SK-N-SH (cell line): Measurements from ENCODE around the gene ZNF578. TPM values are rescaled to one million over a fixed set of nuclear protein-coding genes. Genes with fewer than 3 reads are reported as not detected.
A peak's percentile ranks its signal among the peaks of the same experiment; 100 is the strongest.

Source experiments
- CTCF ChIA-PET: fragments of 300-600, 350-600 bp; formaldehyde crosslinking; extraction: SDS; loops from one replicate; lab custom pipeline; 2021; lab: Yijun Ruan, JAX
- POLR2A ChIA-PET: fragments of 350-600 bp; sonication (Branson Sonifier 250); formaldehyde crosslinking; extraction: SDS; loops from one replicate; lab custom pipeline; 2020; ENCODE audit warnings: antibody characterized with exemption, inconsistent platforms; lab: Yijun Ruan, JAX
- DNase-seq: peaks from one replicate; pipeline ENCODE4 v3.0.0; 2012
- H2AFZ ChIP-seq: fragments of 200-600 bp; sonication (generic); 2 replicates; pipeline ENCODE4 v1.8.1; 2016; ENCODE audit warnings: antibody characterized with exemption, mild to moderate bottlenecking, low read depth
- H3F3A ChIP-seq: fragments of 200-600 bp; sonication (generic); replicated peaks from 2 replicates; pipeline ENCODE3; 2016; ENCODE audit warnings: antibody characterized with exemption, mild to moderate bottlenecking; ENCODE audit not compliant: insufficient read depth
- H3K27ac ChIP-seq, 2 experiments: fragments of 200-500 bp in 1 of 2; fragments of 200-600 bp in 1 of 2; sonication (Bioruptor generic) in 1 of 2; sonication (generic), shearing (Covaris generic) in 1 of 2; 2 replicates each; pipeline versions ENCODE4 v1.5.1 to v1.6.1; 2014 to 2016; ENCODE audit warnings: low read depth in 2 of 2, inconsistent platforms in 1 of 2, low read length in 1 of 2, mild to moderate bottlenecking in 1 of 2, mixed read lengths in 1 of 2
- H3K27me3 ChIP-seq: fragments of 200-600 bp; sonication (generic), shearing (Covaris generic); 2 replicates; pipeline ENCODE4 v1.6.1; 2016; ENCODE audit warnings: mixed run types; ENCODE audit not compliant: insufficient read depth
- H3K36me3 ChIP-seq, 2 experiments: fragments of 200-500 bp in 1 of 2; fragments of 200-600 bp in 1 of 2; sonication (Bioruptor generic) in 1 of 2; sonication (generic) in 1 of 2; replicated peaks in 1 of 2; 2 replicates each; pipeline versions ENCODE3 to v1.5.1; 2014 to 2016; ENCODE audit warnings: low read length in 1 of 2, mild to moderate bottlenecking in 1 of 2; ENCODE audit not compliant: insufficient read depth in 2 of 2, control insufficient read depth in 1 of 2
- H3K4me1 ChIP-seq, 2 experiments: fragments of 200-500 bp in 1 of 2; fragments of 200-600 bp in 1 of 2; sonication (Bioruptor generic) in 1 of 2; sonication (generic), shearing (Covaris generic) in 1 of 2; 2 replicates each; pipeline versions ENCODE4 v1.5.1 to v1.6.1; 2014 to 2016; ENCODE audit warnings: low read depth in 1 of 2, low read length in 1 of 2, mixed run types in 1 of 2; ENCODE audit not compliant: insufficient read depth in 2 of 2, control insufficient read depth in 1 of 2
- H3K4me2 ChIP-seq: fragments of 200-600 bp; sonication (generic), shearing (Covaris generic); 2 replicates; pipeline ENCODE4 v1.6.1; 2017; ENCODE audit warnings: mixed run types
- H3K4me3 ChIP-seq, 2 experiments: fragments of 200-500 bp in 1 of 2; fragments of 200-600 bp in 1 of 2; sonication (Bioruptor generic) in 1 of 2; sonication (generic), shearing (Covaris generic) in 1 of 2; 2 replicates each; pipeline versions ENCODE4 v1.5.1 to v1.8.1; 2014 to 2016; ENCODE audit warnings: low read depth in 2 of 2, inconsistent platforms in 1 of 2, low read length in 1 of 2, mild to moderate bottlenecking in 1 of 2, mixed read lengths in 1 of 2, moderate library complexity in 1 of 2
- H3K79me2 ChIP-seq: fragments of 200-600 bp; sonication (generic); 2 replicates; pipeline ENCODE4 v1.8.1; 2017; ENCODE audit warnings: mild to moderate bottlenecking; ENCODE audit not compliant: insufficient read depth
- H3K9ac ChIP-seq: fragments of 200-600 bp; sonication (generic); 2 replicates; pipeline ENCODE4 v1.6.1; 2017; ENCODE audit warnings: mixed run types
- H3K9me2 ChIP-seq: fragments of 200-600 bp; sonication (generic); 2 replicates; pipeline ENCODE4 v1.6.1; 2017; ENCODE audit warnings: mixed run types
- H3K9me3 ChIP-seq: fragments of 200-600 bp; sonication (generic); 2 replicates; pipeline ENCODE4 v1.6.1; 2017; ENCODE audit warnings: mixed run types, mild to moderate bottlenecking, moderate library complexity
- H4K20me1 ChIP-seq: fragments of 200-600 bp; sonication (generic); 2 replicates; pipeline ENCODE4 v1.6.1; 2017; ENCODE audit warnings: mild to moderate bottlenecking, mixed run types; ENCODE audit not compliant: insufficient read depth
- ELF1 ChIP-seq: IDR thresholded peaks from 2 replicates; pipeline ENCODE4 v1.4.0; 2012
- EP300 ChIP-seq, 2 experiments: IDR thresholded peaks; 2 replicates each; pipeline versions ENCODE4 v1.4.0 to v1.6.1; 2012; ENCODE audit warnings: borderline replicate concordance in 1 of 2, low read depth in 1 of 2, low read length in 1 of 2
- EZH2phosphoT487 ChIP-seq: fragments of 200-600 bp; sonication (generic); IDR thresholded peaks from 2 replicates; pipeline ENCODE4 v1.6.1; 2017; ENCODE audit warnings: low read depth, mixed run types, mild to moderate bottlenecking, antibody characterized with exemption, moderate library complexity, borderline replicate concordance
- FOSL2 ChIP-seq: IDR thresholded peaks from 2 replicates; pipeline ENCODE4 v1.4.0; 2012; ENCODE audit warnings: low read depth, mild to moderate bottlenecking, moderate library complexity, borderline replicate concordance
- FOXM1 ChIP-seq: IDR thresholded peaks from 2 replicates; pipeline ENCODE4 v1.4.0; 2012; ENCODE audit warnings: low read depth, mild to moderate bottlenecking
- GABPA ChIP-seq: IDR thresholded peaks from 2 replicates; pipeline ENCODE4 v1.4.0; 2012; ENCODE audit warnings: low read depth, mild to moderate bottlenecking
- GATA2 ChIP-seq: sonication (generic); formaldehyde crosslinking; IDR thresholded peaks from 2 replicates; pipeline ENCODE4 v1.5.0; 2020; ENCODE audit warnings: mild to moderate bottlenecking, missing genetic modification reagents
- IRF3 ChIP-seq: fragments of 150-350 bp; IDR thresholded peaks from 2 replicates; pipeline ENCODE4 v1.6.1; 2016; ENCODE audit warnings: mild to moderate bottlenecking, low read depth, low read length
- MAX ChIP-seq: IDR thresholded peaks from 2 replicates; pipeline ENCODE4 v1.4.0; 2012; ENCODE audit warnings: low read depth
- MEF2A ChIP-seq: IDR thresholded peaks from 2 replicates; pipeline ENCODE4 v1.4.0; 2012; ENCODE audit warnings: low read depth, borderline replicate concordance
- MXI1 ChIP-seq: IDR thresholded peaks from 2 replicates; pipeline ENCODE4 v1.6.1; 2012; ENCODE audit warnings: mild to moderate bottlenecking, low read depth, low read length, improper control_type of control experiment
- NRF1 ChIP-seq: IDR thresholded peaks from 2 replicates; pipeline ENCODE4 v1.6.1; 2012; ENCODE audit warnings: low read depth, mild to moderate bottlenecking, low read length
- POLR2AphosphoS5 ChIP-seq: IDR thresholded peaks from 2 replicates; pipeline ENCODE4 v1.6.1; 2012; ENCODE audit warnings: low read depth, low read length
- RAD21 ChIP-seq: IDR thresholded peaks from 2 replicates; pipeline ENCODE4 v1.6.1; 2012; ENCODE audit warnings: mild to moderate bottlenecking, low read length
- RFX5 ChIP-seq: IDR thresholded peaks from 2 replicates; pipeline ENCODE4 v1.6.1; 2012; ENCODE audit warnings: mild to moderate bottlenecking, improper control_type of control experiment, low read length
- RXRA ChIP-seq: IDR thresholded peaks from 2 replicates; pipeline ENCODE4 v1.4.0; 2012; ENCODE audit warnings: low read depth, mild to moderate bottlenecking, borderline replicate concordance
- SIN3A ChIP-seq: IDR thresholded peaks from 2 replicates; pipeline ENCODE4 v1.6.1; 2012; ENCODE audit warnings: low read depth, mild to moderate bottlenecking, low read length, moderate library complexity, borderline replicate concordance
- SMC3 ChIP-seq: IDR thresholded peaks from 2 replicates; pipeline ENCODE4 v1.6.1; 2012; ENCODE audit warnings: low read depth, low read length, improper control_type of control experiment
- TAF1 ChIP-seq: IDR thresholded peaks from 2 replicates; pipeline ENCODE4 v1.6.1; 2012; ENCODE audit warnings: low read depth, mild to moderate bottlenecking, low read length, moderate library complexity, borderline replicate concordance
- USF2 ChIP-seq: fragments of 150-350 bp; IDR thresholded peaks from 2 replicates; pipeline ENCODE4 v1.6.1; 2017; ENCODE audit warnings: antibody characterized with exemption, low read length, low read depth, borderline replicate concordance
- YY1 ChIP-seq: IDR thresholded peaks from 2 replicates; pipeline ENCODE4 v1.4.0; 2012; ENCODE audit warnings: low read depth, mild to moderate bottlenecking
- ZBTB33 ChIP-seq: IDR thresholded peaks from 2 replicates; pipeline ENCODE4 v1.4.0; 2012; ENCODE audit warnings: low read depth, borderline replicate concordance
- WGBS: methylation state at CpG from one replicate; pipeline ENCODE4 v1.1.6; 2017; ENCODE audit warnings: low lambda C conversion rate; 5-methylcytosine and 5-hydroxymethylcytosine counted together
- polyA plus RNA-seq, 3 experiments: library from polyadenylated mRNA; depleted of rRNA; stranded (reverse); fragments of >200 nt; gene quantifications; 2 replicates each; pipeline ENCODE4 v1.2.3, GENCODE V29; 2012
- TF ChIP-seq, protein P1 (sequence below): IDR thresholded peaks from 2 replicates; pipeline ENCODE4 v1.4.0; 2012; ENCODE audit warnings: low read depth, borderline replicate concordance
- TF ChIP-seq, protein P2 (sequence below): fragments of 200-600 bp; sonication (generic); IDR thresholded peaks from 2 replicates; pipeline ENCODE4 v1.6.1; 2017; ENCODE audit warnings: antibody characterized with exemption, mild to moderate bottlenecking, moderate library complexity

Gene ZNF578
- polyA plus RNA-seq, 1 of the 3 experiments (the other 2 are of a cell fraction), result 2.5 TPM

DNA sequence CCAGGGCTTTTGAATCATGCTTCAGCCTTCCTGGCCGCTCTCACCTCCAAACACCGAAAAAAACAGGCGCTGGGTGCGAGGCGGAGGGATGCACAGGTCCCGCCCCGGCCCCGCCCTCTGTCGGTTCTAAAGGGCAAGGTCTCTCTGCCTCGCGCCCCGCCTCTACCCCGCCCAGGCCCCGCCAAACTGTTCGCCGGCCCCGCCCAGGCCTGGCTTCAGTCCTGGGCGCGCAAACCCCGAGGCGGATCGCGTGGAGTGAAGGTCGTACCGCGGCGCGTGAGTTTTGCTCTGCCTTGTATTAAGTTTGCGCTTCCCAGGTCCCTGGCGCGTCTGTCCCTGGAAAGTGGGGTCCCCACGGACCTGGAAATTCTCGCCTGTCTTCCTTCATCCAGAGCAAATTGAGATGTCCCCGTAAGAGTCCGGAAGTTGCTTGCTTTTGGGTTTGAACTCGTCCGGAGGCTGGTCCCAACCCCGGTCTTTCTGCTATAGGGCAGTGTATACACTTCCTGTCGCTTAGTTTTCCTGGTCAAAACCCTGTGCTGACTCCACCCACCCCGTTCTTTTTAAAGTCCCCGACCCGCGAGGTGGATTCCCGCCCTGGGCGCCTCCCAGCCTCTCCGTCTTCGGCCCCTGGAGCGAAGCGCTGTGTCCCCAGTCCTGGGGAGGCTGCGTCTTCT is 82.6 kb downstream of the ZNF578 start:
- Histone ChIP-seq H3K4me1 (no peaks in the 10 kb centered on the region; a peak in 1 of 4 replicates), H3F3A (no peaks in the 10 kb centered on the region)
- CTCF ChIA-PET, result no interaction called here

More for the DNA sequence above, 82.6 kb downstream of the ZNF578 start:
- DNase-seq, result peak; percentile 84
- no peak overlapping the region for H2AFZ ChIP-seq
- TF ChIP-seq, protein P1, sequence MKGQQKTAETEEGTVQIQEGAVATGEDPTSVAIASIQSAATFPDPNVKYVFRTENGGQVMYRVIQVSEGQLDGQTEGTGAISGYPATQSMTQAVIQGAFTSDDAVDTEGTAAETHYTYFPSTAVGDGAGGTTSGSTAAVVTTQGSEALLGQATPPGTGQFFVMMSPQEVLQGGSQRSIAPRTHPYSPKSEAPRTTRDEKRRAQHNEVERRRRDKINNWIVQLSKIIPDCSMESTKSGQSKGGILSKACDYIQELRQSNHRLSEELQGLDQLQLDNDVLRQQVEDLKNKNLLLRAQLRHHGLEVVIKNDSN, result no peak
- TF ChIP-seq NRF1 (no peak), EP300 (IDR thresholded peaks at IDR 0.05; ENCODE audit: borderline replicate concordance in 1 of 2, low read depth in 1 of 2, low read length in 1 of 2) (no peak), SMC3 (no peak), RAD21 (no peak), POLR2AphosphoS5 (peak; percentile 52; the same call in 1 of the 2 replicates), ELF1 (no peak; the same call in 1 of the 2 replicates), SIN3A (no peak), GATA2 (CRISPR knock-in tag) (no peak), USF2 (no peak), RFX5 (no peak), EZH2phosphoT487 (no peak), ZBTB33 (no peak), MEF2A (no peak), YY1 (no peak), TAF1 (no peak), FOXM1 (no peak), FOSL2 (no peak), RXRA (no peak), MAX (no peak), MXI1 (peak; percentile 80), IRF3 (no peak), GABPA (peak; percentile 43; the same call in 1 of the 2 replicates)
- TF ChIP-seq, protein P2, sequence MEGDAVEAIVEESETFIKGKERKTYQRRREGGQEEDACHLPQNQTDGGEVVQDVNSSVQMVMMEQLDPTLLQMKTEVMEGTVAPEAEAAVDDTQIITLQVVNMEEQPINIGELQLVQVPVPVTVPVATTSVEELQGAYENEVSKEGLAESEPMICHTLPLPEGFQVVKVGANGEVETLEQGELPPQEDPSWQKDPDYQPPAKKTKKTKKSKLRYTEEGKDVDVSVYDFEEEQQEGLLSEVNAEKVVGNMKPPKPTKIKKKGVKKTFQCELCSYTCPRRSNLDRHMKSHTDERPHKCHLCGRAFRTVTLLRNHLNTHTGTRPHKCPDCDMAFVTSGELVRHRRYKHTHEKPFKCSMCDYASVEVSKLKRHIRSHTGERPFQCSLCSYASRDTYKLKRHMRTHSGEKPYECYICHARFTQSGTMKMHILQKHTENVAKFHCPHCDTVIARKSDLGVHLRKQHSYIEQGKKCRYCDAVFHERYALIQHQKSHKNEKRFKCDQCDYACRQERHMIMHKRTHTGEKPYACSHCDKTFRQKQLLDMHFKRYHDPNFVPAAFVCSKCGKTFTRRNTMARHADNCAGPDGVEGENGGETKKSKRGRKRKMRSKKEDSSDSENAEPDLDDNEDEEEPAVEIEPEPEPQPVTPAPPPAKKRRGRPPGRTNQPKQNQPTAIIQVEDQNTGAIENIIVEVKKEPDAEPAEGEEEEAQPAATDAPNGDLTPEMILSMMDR, result no peak
- TF ChIP-seq, all 33 proteins: peak for 3
- Histone ChIP-seq H3K4me2 (peak overlapping the region; percentile 78), H3K27ac (peak overlapping the region in 1 of 2 experiments; percentile 69; a peak in 3 of 4 replicates), H3K36me3 (peaks cover 0 to 18% of the 10 kb centered on the region in 2 experiments), H3K9me3 (no peaks in the 10 kb centered on the region), H3K27me3 (no peaks in the 10 kb centered on the region), H4K20me1 (no peaks in the 10 kb centered on the region), H3K9ac (peak overlapping the region; percentile 48; the same call in 1 of the 2 replicates), H3K79me2 (peaks cover 16% of the 10 kb centered on the region; the same call in 1 of the 2 replicates), H3K9me2 (no peaks in the 10 kb centered on the region), H3K4me3 (peak overlapping the region; percentile 52 to 55)
- POLR2A ChIA-PET, result interaction anchor here (1.0 kb wide), 1 partner anchor 9 kb away, joined by 6 read pairs; no protein-coding TSS in a partner anchor
- WGBS, result 25% methylated on average over 44 of the region's 50 CpGs
